Measurements from ENCODE around the gene MSRB1.

The MSRB1 gene

DNA sequence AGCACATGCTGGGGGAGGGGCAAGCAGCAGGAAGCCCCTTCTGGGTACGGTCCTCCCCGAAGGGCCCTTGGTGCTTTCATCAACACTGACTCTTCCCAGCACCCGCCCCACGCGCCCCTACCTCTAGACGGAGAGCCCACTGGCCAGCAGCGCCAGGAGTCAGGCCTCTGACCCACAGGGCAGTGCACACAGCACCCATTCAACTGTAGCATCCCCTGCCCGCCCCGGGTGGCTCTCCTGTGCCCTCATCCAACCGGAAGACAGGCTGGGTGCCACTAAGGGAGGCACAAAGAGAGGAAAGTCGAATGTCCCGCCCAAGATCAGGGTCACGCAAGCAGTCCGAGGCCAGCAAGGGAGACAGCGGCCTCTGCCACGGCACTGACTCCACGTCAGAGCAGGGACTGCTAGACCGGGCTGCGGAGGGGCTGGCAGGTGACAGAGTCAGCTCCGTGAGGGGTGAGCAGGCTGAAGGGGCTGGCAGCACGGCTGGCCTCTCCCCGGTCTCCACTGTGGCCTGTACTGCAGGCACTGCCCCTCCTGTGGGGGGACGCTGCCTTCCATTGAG lies 9.8 kb downstream of the MSRB1 start:
- no peak for DNase-seq (ENCODE audit: low read depth)
- H3K4me3 ChIP-seq (ENCODE audit: control insufficient read depth, low read depth, low read length) = no peak overlapping the region
- no peak for TF ChIP-seq CTCF (conservative IDR thresholded peaks at IDR 0.05; ENCODE audit: control insufficient read depth, insufficient read depth, low read depth, low read length)

GRCh38 chr16:1932050-1933028 lies 10.7 kb downstream of the MSRB1 start:
- no peak for TF ChIP-seq CTCF (conservative IDR thresholded peaks at IDR 0.05; ENCODE audit: control insufficient read depth, insufficient read depth, low read depth, low read length)
- H3K4me3 ChIP-seq (ENCODE audit: control insufficient read depth, low read depth, low read length) = no peak overlapping the region
- no peak for DNase-seq (ENCODE audit: low read depth)

GRCh38 chr16:1930338-1930720 lies 12.7 kb downstream of the MSRB1 start:
- no peak for TF ChIP-seq CTCF (conservative IDR thresholded peaks at IDR 0.05; ENCODE audit: control insufficient read depth, insufficient read depth, low read depth, low read length)
- no peak overlapping the region for H3K4me3 ChIP-seq (ENCODE audit: control insufficient read depth, low read depth, low read length)
- no peak for DNase-seq (ENCODE audit: low read depth)

DNA sequence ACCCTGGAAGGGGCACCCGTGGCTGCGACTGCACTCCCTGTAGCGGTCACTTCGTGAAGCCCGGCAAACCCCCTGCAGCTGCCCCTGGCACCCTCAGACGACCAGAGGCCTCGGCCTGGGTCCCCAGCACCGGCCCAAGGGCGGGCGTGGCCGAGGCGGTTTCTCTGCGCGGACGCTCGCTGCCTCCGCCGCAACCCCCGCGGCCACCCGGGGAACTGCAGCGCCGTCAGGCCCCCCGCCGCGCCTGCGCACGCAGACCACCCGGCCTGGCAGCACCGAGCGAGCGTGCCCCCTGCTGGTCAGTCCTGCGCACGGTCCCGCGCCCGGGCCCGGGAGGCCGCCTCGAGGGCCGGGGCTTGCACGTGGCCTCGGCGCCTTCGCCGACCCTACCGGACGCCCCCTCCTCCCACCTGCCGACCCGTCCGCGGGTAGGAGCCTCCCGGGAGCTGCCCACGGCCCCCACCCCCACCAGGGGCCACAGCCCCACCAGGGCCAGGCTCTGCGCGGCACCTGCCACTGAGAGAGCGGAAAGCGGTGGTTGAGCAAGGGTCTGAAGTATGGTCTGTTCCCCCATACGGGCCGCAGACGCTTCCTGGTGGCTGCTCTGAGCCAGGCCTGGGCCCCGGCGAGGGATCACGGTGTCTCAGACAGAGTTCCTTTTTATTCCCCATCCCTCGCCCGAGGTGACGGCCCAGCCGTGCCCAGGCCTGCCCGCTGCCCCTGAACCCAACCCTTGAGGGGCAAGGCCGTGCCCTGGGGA lies 13.2 kb downstream of the MSRB1 start:
- peak; percentile 34 for TF ChIP-seq CTCF (conservative IDR thresholded peaks at IDR 0.05; ENCODE audit: control insufficient read depth, insufficient read depth, low read depth, low read length)
- DNase-seq (ENCODE audit: low read depth) = peak; percentile 69

DNA sequence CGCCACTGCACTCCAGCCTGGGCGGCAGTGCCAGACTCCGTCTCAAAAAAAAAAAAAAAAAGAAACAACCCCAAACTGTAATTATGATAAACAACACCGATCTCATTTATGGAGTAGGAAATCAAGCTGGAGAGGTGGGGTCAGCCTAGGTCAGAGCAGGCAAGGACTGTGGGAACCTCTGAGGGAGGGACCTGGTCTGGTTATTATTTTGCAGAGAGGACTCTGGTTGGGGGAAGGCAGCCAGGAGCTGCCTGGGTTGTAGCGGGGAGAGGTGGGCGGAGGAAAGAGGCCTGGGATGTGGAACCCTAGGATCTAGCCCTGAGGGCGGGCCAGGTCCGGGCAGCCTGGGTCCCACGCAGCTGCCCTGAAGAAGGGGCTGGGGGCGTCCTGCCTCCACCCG lies 13.9 kb downstream of the MSRB1 start:
- peak; percentile 34 for DNase-seq (ENCODE audit: low read depth)
- peak overlapping the region; percentile 48 for H3K4me3 ChIP-seq (ENCODE audit: control insufficient read depth, low read depth, low read length)
- no peak for TF ChIP-seq CTCF (conservative IDR thresholded peaks at IDR 0.05; ENCODE audit: control insufficient read depth, insufficient read depth, low read depth, low read length)

More for the DNA sequence above, 13.2 kb downstream of the MSRB1 start:
- H3K4me3 ChIP-seq (ENCODE audit: control insufficient read depth, low read depth, low read length) = peak overlapping the region; percentile 48

DNA sequence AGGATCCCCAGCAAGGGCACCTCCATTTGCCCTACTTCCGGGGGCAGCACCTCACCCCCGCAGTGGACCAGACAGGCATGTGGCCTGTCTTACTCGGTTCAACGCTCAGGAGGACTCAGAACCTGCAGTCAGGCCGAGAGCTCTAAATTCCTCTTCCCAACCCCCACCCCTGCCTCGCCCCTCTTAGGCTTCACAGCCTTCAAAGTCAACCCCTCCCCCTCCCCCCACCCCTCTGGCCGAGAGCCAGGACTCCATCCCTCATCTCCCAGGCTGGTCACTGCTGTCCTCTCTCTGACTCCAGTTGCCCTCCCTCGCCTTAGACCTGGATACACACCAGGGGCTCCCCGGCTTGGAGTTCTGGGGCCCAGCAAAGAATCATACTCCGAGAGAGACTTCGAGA lies 16.7 kb downstream of the MSRB1 start:
- no peak for TF ChIP-seq CTCF (conservative IDR thresholded peaks at IDR 0.05; ENCODE audit: control insufficient read depth, insufficient read depth, low read depth, low read length)
- no peak overlapping the region for H3K4me3 ChIP-seq (ENCODE audit: control insufficient read depth, low read depth, low read length)
- no peak for DNase-seq (ENCODE audit: low read depth)
